Epithelial cell of esophagus (primary cell): ENCODE measurements around the gene CENATAC.
"Not testable (repeated sequence)": the region's sequence is repeated elsewhere in the genome, so short reads cannot be mapped to it uniquely, and the experiment has no call there.

Experiments
- DNase-seq: peaks from one replicate; pipeline ENCODE4 v3.0.0; 2010; ENCODE audit warnings: low read depth
- H3K4me3 ChIP-seq: 2 replicates; pipeline ENCODE4 v1.5.1; 2011; ENCODE audit warnings: mild to moderate bottlenecking, low read length, control low read depth
- CTCF ChIP-seq: IDR thresholded peaks from 2 replicates; pipeline ENCODE4 v1.5.1; 2011; ENCODE audit warnings: low read depth, mild to moderate bottlenecking, low read length, control low read depth, inconsistent platforms; ENCODE audit not compliant: insufficient read depth; ENCODE audit errors: missing control alignments

Gene CENATAC

GRCh38 chr11:119012629-119013170 lies 14.8 kb downstream of the CENATAC start:
- H3K4me3 ChIP-seq, result no peak overlapping the region
- TF ChIP-seq CTCF, result no peak
- no peak for DNase-seq

- H3K4me3 ChIP-seq, result no peak overlapping the region
- DNase-seq, result no peak
- TF ChIP-seq CTCF, result no peak
These were observed 16.4 kb downstream of the CENATAC start for GRCh38 chr11:119014209-119014924.

GRCh38 chr11:119015054-119015611 lies 17.2 kb downstream of the CENATAC start:
- no peak overlapping the region for H3K4me3 ChIP-seq
- TF ChIP-seq CTCF, result no peak
- peak; percentile 28 for DNase-seq

GRCh38 chr11:119016216-119017009 lies 18.5 kb downstream of the CENATAC start:
- H3K4me3 ChIP-seq, result peak overlapping the region; percentile 97
- DNase-seq, result no peak
- no peak for TF ChIP-seq CTCF

- H3K4me3 ChIP-seq, result peak overlapping the region; percentile 97
- DNase-seq, result not testable (repeated sequence)
These were observed 19.4 kb downstream of the CENATAC start for GRCh38 chr11:119017377-119017776.

DNA sequence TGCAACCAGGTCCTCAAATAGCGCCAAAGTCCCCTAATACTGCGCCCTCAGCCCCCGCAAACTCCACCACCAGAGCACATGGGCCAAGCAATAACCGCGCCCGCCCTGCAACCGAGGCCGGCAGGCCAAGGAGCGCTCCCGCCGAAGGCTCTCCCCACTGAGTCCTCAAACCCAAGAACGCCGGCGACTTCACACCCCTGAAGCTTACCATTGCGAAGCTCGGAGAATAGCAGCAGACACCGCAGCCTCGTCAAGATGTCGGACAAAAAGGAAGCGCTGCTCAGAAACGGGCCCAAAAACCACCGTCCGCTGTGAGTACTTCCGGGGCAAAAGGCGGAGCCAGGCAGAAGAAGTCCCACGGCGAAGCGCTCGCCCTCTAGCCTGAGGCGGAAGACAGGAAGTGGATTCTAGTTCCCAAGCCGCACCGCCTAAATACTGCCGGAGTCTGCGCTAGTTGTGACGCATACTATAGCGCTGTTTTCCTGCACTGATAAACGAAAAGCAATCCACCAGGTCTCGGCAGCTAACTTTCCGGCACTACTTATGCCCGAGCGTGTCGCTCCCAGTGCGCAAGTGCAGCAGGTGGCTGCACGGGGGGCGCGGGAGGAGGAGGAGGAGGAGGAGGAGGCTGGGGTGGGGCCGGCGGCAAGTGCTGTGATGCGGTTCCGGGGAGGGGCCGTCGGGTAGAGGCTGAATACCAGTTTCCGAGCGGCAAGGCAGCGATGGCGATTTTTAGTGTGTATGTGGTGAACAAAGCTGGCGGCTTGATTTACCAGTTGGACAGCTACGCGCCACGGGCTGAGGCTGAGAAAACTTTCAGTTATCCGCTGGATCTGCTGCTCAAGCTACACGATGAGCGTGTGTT lies 20.4 kb downstream of the CENATAC start, which contains the start of the genes RPS25 and TRAPPC4:
TSS of gene RPS25 (minus strand) at position 270 of the 865 bp plus-strand sequence. CDS start at position 211, 59 bp downstream.
TSS of gene TRAPPC4 (plus strand) at position 693 of the 865 bp plus-strand sequence. CDS start at position 723, 30 bp downstream.
- no peak for TF ChIP-seq CTCF
- H3K4me3 ChIP-seq, result peak within 1 kb of the TSS; percentile 97
- peak; percentile 98 for DNase-seq
